HG02870 (cell line): ENCODE measurements around the gene PDZD4.

Experiments used
- ATAC-seq: cut with Tn5 transposase; IDR thresholded peaks from one replicate; pipeline ENCODE4 v1.9.1; 2021; ENCODE audit warnings: mild to moderate bottlenecking, moderate library complexity; ENCODE audit not compliant: unreplicated experiment

Gene PDZD4

GRCh38 chrX:153829799-153830639 is at the start of gene PDZD4:
TSS of gene PDZD4 (minus strand) at chrX:153830544. CDS start at chrX:153830298, 246 bp downstream.
- no peak for ATAC-seq

- no peak for ATAC-seq
Observed at GRCh38 chrX:153879741-153880439, 49.5 kb upstream of the PDZD4 start.

GRCh38 chrX:153878969-153879653 is 48.8 kb upstream of the PDZD4 start:
- ATAC-seq = no peak

GRCh38 chrX:153878345-153878744 is 48.0 kb upstream of the PDZD4 start:
- ATAC-seq = no peak

GRCh38 chrX:153877571-153878261 is 47.4 kb upstream of the PDZD4 start:
- ATAC-seq = no peak

GRCh38 chrX:153876112-153876491 is 45.8 kb upstream of the PDZD4 start:
- ATAC-seq = no peak

- no peak for ATAC-seq
Observed at GRCh38 chrX:153875391-153876111, 45.2 kb upstream of the PDZD4 start.

GRCh38 chrX:153874366-153875125 is 44.2 kb upstream of the PDZD4 start:
- no peak for ATAC-seq

GRCh38 chrX:153874085-153874365 is 43.7 kb upstream of the PDZD4 start:
- ATAC-seq = no peak

- ATAC-seq = no peak
Observed at GRCh38 chrX:153873282-153874084, 43.1 kb upstream of the PDZD4 start.

GRCh38 chrX:153871946-153872878 is 41.9 kb upstream of the PDZD4 start:
- no peak for ATAC-seq

- ATAC-seq = no peak
Observed at GRCh38 chrX:153871451-153871850, 41.1 kb upstream of the PDZD4 start.

- no peak for ATAC-seq
Observed at GRCh38 chrX:153870791-153871360, 40.5 kb upstream of the PDZD4 start.

- ATAC-seq = no peak
Observed at GRCh38 chrX:153870288-153870690, 39.9 kb upstream of the PDZD4 start.

GRCh38 chrX:153869473-153870287 is 39.3 kb upstream of the PDZD4 start:
- ATAC-seq = no peak

GRCh38 chrX:153868576-153869472 is 38.5 kb upstream of the PDZD4 start:
- ATAC-seq = no peak
